GM19397 (cell line): ENCODE measurements around the gene EFNA2.

ENCODE experiments used
- ATAC-seq: cut with Tn5 transposase; IDR thresholded peaks from one replicate; pipeline ENCODE4 v1.9.1; 2021; ENCODE audit warnings: mild to moderate bottlenecking, moderate library complexity; ENCODE audit not compliant: unreplicated experiment

EFNA2 gene

DNA sequence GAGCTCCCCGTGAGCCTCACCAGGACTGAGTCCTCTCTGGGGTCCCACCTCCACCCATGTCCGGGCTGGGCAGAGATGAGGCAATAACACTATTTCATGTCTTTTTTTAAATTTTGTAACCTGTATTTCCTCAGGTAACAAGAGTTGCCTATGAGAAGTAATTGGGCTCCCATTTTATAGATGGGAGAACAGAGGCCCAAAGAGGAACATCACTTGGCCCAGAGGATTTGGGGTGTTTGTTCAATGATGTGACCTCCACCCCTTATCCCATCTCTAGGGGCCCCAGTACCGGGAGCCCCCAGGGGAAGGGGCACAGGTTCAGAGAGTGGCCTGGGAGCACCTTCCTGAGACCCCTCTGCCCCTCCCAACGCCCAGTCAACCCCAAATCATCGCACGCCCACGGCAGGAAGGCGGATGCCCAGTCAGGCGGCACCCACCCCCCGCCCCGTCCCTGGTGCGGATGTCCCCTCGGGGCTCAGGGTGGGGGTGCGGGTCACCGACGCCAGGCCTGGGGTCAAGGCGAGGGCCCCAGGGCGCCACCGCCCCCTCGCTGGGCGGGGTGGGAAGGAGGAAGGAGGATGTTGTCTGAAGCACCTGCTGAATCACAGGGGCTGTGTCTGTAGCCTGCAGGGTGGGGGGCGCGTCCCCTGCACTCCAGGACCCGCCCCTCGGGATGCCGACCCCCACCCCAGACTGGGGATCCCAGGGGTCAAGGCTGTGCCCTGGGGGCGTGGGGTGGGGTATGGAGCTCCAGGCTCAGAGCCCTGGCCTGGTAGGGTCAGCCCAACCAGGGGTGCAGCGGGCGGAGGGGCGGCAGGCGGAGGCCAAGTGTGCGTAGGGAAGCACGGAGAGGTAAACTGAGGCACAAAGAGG lies 25.6 kb upstream of the EFNA2 start:
- ATAC-seq = peak; percentile 3

GRCh38 chr19:1260749-1261537 lies 24.7 kb upstream of the EFNA2 start:
- peak; percentile 67 for ATAC-seq

- ATAC-seq = no peak
Measured at GRCh38 chr19:1261538-1261797, 24.2 kb upstream of the EFNA2 start.

DNA sequence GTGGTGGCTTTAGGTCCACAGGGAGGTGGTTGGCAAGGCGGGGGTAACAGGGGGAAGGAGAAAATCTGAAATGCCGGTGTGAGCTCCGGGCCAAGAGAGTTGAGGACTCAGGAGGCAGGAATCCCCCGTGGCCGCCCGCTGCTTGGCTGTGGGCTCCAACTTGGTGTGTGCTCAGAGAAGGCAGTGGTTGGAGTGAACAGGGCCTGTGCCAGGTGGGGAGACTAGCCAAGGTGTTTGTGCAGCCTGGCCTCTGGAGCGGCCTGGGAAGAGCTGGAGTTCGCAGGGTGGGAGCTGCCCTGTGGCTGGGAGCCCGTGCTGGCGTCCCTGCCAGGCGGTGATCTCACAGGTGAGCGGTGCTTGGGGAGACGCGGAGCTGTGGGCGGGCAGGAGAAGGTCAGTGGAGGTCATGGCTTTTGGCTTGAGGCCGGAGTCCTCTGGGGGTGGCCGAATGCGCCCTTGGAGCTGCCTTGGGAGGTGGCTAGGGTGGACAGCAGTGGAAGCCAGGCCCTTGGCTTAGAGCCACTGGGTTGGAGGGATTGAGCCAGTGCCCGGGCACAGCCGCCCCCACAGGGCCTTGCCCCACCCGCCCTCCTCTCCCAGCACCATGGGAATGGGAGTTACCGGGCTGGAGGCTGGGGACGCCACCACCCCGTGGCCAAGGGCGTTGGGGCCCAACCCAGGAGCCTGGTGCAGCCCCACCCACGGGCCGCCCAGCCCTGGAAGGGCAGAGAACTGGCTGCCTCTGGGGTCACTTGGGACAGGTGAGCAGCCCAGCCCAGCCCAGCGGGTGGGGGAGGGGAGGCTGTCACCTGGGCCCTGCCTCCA lies 23.7 kb upstream of the EFNA2 start:
- ATAC-seq = no peak

DNA sequence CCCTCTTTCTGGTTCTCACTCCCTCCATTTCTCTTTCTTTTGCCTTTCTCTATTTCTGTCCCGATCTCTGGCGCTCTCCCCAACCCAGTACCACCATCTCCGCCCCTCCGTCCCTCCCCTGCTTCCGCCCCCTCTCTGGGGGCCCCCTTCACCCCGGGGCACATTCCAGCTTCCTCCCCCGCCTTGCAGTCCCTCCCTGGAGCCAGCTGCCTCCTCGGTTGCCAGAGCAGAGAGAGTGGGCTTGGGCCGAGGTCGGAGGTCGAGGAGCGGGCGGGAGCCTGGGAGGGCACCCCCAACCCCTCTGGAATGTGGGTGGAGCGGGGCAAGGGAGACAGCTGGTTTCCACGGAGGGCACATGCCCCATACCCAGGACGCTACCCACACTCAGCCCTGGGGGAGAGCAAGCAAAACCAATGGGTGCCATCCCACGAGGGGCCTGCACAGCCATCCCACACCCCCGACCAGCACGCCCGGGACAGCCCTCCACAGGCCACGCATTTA lies 23.0 kb upstream of the EFNA2 start:
- no peak for ATAC-seq

DNA sequence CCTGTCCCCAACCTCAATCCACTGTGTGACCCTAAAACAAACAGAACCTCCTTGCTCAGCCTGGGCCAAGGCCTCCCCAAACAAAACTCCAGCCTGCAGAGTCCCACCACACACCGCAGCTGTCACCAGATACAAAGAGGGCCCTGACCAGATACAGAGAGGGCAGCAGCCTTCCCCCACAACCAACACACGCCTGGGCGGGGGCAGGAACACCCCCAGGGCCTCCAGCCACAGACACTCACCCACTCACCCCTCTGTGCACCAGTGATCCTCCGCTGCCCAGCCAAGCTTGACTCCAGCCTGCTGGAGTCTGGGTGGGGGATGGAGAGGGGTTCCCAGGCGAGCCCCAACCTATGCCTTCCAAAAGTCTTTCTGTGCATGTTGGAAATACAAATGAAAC lies 22.5 kb upstream of the EFNA2 start:
- ATAC-seq = no peak

DNA sequence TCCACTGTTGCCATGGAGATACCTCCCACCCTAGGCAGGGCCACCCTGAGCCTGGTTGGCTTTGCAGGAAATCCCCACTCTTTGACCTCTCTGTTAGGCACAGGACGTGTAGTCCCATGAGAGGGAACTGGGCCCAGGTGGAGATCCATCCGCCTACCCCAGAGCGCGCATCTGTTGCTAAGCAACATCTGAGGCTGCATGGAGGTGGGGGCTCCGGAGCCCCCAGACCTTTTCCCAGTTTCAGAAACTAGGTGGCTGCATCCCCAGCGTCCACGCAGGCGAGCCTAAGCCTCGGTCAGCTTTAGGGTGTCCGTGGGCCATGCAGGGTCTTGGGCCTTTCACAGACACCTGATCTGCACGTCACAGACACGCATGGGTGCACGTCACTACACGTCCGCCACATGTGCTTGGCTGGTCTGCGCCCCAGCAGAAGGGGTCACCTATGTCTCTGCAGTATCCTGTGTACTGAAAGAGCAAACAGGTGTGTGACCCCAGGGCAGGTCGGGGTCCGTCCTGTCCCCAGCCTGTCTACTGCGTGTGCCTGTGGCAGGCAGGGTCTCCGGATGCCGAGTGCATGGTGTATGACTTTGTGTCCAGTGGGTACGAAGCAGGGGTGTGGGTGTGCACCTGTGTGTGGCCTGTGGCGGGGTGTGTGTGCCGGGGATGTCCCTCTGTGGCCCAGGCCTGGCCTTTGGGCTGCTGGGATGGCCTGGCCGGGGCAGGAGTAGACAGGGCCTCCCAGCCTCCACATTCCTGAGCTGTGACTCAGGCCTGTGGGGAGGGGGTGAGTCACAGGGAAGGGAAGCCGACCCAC lies 20.7 kb upstream of the EFNA2 start:
- ATAC-seq = no peak

- ATAC-seq = no peak
Measured at GRCh38 chr19:1265615-1266128, 20.0 kb upstream of the EFNA2 start.

DNA sequence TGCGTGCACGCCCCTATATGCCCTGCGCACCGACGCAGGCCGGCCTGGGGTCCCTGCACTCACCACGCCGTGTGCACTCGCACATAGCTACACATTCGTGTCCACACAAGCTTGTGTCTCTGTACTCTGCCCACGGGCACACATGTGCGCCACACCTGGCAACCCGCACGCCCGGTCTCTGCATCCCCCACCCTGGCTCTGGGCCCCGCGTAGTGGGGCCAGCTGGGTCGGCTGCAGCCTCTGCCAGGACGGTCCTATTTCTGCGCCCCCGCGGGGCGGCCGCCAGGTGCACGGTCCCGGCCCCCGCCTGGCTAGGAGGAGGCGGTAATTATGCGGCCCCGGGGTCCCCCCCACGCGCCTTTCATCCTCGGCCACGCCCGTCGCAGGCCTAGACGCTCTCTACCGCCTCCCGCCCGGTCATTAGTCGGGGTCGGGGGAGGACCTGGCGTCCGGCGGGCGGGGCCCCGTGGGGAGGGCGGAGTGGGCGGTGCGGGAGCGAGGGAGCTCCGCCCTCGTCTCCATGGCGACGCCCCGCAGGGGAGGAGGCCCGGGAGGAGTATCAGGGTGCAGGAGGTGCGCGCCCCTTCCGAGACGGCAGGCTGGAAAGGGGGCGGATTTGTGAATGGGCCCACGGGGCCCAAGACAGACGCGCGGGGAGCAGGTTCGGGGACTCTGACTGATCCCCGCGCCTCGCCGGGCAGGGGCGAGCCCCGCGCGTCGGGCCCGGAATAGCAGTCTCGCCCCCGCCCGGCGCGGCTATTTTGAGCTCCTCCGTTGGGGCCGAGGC lies 19.4 kb upstream of the EFNA2 start:
- ATAC-seq = peak; percentile 33

- peak; percentile 17 for ATAC-seq
Measured at GRCh38 chr19:1266916-1267476, 18.7 kb upstream of the EFNA2 start.

GRCh38 chr19:1267477-1268225 lies 18.0 kb upstream of the EFNA2 start:
- no peak for ATAC-seq

DNA sequence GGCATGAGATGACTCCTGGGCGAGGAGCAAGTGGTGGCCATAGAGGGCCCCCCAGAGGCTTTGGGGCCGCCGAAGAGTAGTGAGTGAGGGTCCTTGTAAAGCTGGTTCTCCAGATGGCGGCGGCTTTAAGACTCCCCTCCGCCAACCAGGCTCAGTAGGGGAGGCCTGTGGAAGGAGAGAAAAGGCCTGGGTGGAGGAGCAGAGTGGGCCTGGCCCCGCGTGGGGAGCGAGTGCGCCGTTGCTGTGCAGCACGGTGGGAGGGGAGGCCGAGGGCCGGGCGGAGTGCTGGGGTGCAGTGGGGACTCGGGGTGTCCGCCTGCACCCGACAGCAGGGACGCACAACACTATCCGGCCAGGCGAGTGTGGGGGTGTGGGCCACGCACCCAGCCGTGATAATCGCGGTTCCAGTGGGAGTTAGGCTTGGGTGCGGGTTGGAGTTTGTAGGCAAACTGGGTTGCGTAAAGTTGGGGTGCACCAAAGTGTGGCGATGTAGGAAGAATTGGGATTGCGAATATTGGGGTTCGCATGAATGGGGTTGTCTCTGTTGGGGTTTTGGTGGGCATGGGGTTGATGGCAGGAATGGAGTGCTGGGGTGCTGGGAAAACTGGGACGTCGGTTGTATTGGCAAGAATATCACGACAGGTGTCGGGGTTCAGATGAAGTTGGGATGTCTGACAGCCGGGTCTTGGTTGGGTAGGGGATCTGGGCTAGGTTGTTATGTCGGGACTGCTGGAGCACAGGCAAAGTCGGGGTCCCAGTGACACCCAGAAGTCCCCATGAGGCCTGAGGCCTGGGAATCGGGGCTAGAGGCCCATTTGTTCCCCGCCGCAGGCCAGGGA lies 17.2 kb upstream of the EFNA2 start:
- ATAC-seq = no peak

- peak; percentile 46 for ATAC-seq
Measured at GRCh38 chr19:1269065-1269477, 16.6 kb upstream of the EFNA2 start, which contains the start of gene CIRBP. TSS of gene CIRBP (plus strand) at chr19:1269332. CDS start at chr19:1270934, 1,602 bp downstream.

GRCh38 chr19:1269478-1270212 lies 16.0 kb upstream of the EFNA2 start:
- peak; percentile 31 for ATAC-seq

- ATAC-seq = no peak
Measured at GRCh38 chr19:1270213-1270853, 15.3 kb upstream of the EFNA2 start.

GRCh38 chr19:1270854-1271527 lies 14.7 kb upstream of the EFNA2 start:
- ATAC-seq = no peak
